Cardiac fibroblast (primary cell): Measurements from ENCODE around the gene AFF3.

Experiments
- DNase-seq, 2 donors: peaks; one replicate each; pipeline versions ENCODE4 v3.0.0 to v3.0.0-alpha.2; 2010; ENCODE audit warnings: low read depth in 2 of 2
- H3K4me3 ChIP-seq, 2 donors: replicated peaks in 1 of 2; 1 replicate in 1 of 2; 2 replicates in 1 of 2; pipeline ENCODE4 v1.5.1; 2011; ENCODE audit warnings: low read depth in 2 of 2, low read length in 2 of 2, mild to moderate bottlenecking in 2 of 2, moderate library complexity in 1 of 2
- CTCF ChIP-seq: IDR thresholded peaks from one replicate; pipeline ENCODE4 v1.5.1; 2011; ENCODE audit warnings: low read depth, mild to moderate bottlenecking, low read length, inconsistent platforms

AFF3 gene

DNA sequence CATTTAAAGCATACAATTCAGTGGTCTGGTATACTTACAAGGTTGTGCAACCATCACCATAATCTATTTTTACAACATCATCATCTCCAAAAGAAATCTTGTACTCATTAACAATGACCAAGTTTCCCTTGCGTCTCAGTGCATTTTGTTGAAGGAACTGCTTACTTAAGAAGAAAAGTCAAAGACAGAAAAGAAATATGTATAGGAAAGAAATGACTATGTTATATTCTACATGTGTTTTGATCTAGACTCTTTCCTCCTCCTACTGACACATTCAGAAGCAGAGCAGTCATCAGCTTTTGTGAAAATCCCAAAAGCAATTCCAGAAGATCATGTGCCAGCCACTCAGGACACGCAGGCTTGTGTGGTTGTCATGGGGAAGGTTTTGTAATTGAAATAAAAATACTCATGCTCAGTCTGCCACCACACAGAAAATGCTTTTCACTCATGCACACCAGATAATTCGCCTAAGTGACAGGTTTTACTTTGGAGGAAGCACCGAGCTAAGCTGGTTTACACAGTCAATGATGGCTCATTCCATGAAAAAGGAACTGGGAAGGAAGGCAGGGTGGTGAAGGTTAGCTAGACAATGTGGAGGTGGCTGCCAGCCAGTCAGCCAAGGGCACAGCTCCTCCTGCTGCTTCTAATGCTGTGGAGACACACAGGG, 494.1 kb downstream of the AFF3 start:
- no peak overlapping the region for H3K4me3 ChIP-seq
- peak in 1 of 2 donors; percentile 33 for DNase-seq
- no peak for TF ChIP-seq CTCF

DNA sequence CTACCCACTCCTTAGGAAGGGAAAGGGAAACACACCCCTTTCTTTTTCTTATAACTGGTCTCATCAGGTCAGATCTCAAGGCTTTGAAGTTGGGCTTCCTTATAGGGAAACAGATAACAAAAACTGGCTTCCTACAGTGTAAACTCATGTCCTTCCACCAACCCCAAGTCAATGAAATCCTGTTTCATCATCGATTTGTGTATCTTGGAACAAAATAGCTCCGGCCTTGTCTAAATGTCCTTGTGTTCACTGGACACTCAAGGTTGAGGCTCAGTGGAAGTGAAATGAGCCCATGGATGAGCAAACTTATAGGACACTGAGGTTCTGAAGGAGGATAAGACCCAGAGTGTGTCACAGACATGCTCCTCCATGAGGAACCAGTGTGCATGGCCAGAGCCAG, 496.4 kb downstream of the AFF3 start:
- H3K4me3 ChIP-seq: no peak overlapping the region
- no peak for DNase-seq
- no peak for TF ChIP-seq CTCF

- DNase-seq: peak; percentile 28 to 37
- H3K4me3 ChIP-seq: no peak overlapping the region
- no peak for TF ChIP-seq CTCF
These were observed 498.0 kb downstream of the AFF3 start for GRCh38 chr2:99644419-99644787.

DNA sequence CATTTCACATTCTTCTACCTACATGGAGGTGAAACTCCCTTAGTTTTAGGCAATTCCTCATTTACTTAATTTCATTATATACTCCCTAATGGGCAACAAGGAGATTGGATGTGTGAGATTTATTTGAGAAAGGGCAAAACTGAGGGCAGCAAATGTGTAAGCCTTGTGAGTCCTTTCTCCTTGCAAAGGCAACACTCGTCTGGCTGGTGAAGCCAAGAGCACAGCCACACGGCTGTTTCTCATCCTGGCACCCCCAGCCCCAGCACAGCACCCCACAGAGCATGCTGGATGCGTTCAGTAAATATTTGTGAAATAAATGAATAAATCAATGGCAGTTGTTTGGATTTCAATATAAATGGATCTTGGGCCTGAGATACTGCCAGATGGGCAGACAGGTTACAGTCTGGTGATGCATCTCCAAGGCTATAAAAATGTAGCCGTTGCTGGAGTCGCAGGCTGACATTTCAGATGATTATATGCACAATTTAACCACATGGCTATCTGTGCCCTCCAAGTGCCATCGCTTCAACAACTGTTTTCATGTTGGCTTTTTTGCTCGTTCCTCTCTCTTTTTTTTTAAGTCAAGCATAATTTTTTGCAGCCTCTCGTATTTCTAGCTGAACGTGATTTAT, 498.5 kb downstream of the AFF3 start:
- DNase-seq: no peak
- H3K4me3 ChIP-seq: no peak overlapping the region
- TF ChIP-seq CTCF: no peak

DNA sequence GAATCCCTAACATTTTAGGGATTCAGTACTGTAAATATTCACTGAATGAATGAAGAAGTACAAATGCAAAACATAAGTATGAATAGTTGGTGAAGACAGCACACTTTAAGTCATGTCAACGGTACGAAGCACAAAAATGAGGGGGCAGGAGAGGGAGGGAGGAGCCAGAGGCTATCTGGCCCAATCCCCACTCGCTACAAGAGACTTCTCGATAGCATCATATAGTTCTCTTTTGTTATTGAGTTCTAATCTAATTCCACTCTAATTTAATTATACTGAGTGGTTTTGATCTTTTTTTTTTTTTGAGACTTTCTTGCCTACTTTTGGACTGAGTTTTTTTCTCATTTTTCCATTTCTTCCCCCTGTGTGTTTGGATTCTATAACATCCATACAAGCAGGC, 500.4 kb downstream of the AFF3 start:
- TF ChIP-seq CTCF: no peak
- H3K4me3 ChIP-seq: no peak overlapping the region
- DNase-seq: no peak

DNA sequence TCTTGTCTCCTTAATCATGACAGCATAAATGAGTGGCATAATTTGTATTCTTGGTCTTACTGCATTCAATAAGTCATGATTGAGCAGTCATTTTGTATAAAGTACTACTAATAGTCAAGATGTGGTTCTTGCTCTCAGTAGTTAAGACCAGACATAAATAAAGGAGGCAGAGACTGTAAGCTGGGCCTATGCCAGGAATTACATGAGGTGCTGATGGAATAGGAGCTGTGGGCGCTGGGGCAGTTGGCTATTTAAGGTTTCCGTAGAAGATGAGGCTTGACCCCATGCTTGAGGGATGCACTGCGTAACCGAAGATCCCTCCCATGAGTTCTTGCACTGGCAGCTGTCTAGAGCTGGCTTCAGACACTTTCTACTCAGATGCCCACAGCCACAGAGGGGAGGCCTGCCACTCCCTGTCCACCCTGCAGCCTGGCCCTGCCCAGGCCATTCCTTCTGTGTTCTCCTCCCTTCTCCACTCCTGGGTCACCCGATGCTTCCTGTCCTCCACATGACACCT, 501.7 kb downstream of the AFF3 start:
- H3K4me3 ChIP-seq: no peak overlapping the region
- no peak for TF ChIP-seq CTCF
- no peak for DNase-seq
